ENCODE measurements around the gene ZDHHC3.
"Not testable (repeated sequence)": the region's sequence is repeated elsewhere in the genome, so short reads cannot be mapped to it uniquely, and the experiment has no call there.

ZDHHC3 gene

GRCh38 chr3:44963571-44964325, 12.2 kb downstream of the ZDHHC3 start:
- DNase-seq, result no peak

- no peak for DNase-seq
Measured at GRCh38 chr3:44962621-44963393, 13.2 kb downstream of the ZDHHC3 start.

- no peak for DNase-seq
Measured at GRCh38 chr3:44961888-44962287, 14.1 kb downstream of the ZDHHC3 start.

- no peak for DNase-seq
Measured at GRCh38 chr3:44960387-44961026, 15.5 kb downstream of the ZDHHC3 start.

- DNase-seq, result no peak
Measured at GRCh38 chr3:44958386-44958785, 17.6 kb downstream of the ZDHHC3 start.

- no peak for DNase-seq
Measured at GRCh38 chr3:44957986-44958385, 18.0 kb downstream of the ZDHHC3 start.

GRCh38 chr3:44955917-44956316, 20.1 kb downstream of the ZDHHC3 start:
- no peak for DNase-seq

GRCh38 chr3:44954962-44955361, 21.0 kb downstream of the ZDHHC3 start:
- DNase-seq, result no peak

GRCh38 chr3:44954304-44954703, 21.7 kb downstream of the ZDHHC3 start:
- DNase-seq, result no peak

- no peak for DNase-seq
Measured at GRCh38 chr3:44952689-44953088, 23.3 kb downstream of the ZDHHC3 start.

- no peak for DNase-seq
Measured at GRCh38 chr3:44950275-44950734, 25.7 kb downstream of the ZDHHC3 start.

GRCh38 chr3:44949770-44950169, 26.2 kb downstream of the ZDHHC3 start:
- DNase-seq, result not testable (repeated sequence)

GRCh38 chr3:44948239-44948638, 27.7 kb downstream of the ZDHHC3 start:
- DNase-seq, result no peak

- DNase-seq, result no peak
Measured at GRCh38 chr3:44942202-44942921, 33.6 kb downstream of the ZDHHC3 start.

GRCh38 chr3:44939581-44940036, 36.4 kb downstream of the ZDHHC3 start:
- DNase-seq, result no peak

GRCh38 chr3:44932986-44933944, 42.7 kb downstream of the ZDHHC3 start:
- no peak for DNase-seq

GRCh38 chr3:44932271-44932670, 43.7 kb downstream of the ZDHHC3 start:
- no peak for DNase-seq

- DNase-seq, result no peak
Measured at GRCh38 chr3:44931791-44932190, 44.2 kb downstream of the ZDHHC3 start.

- DNase-seq, result no peak
Measured at GRCh38 chr3:44930911-44931310, 45.1 kb downstream of the ZDHHC3 start.

GRCh38 chr3:44929782-44930181, 46.2 kb downstream of the ZDHHC3 start:
- DNase-seq, result no peak

- no peak for DNase-seq
Measured at GRCh38 chr3:44927371-44927770, 48.6 kb downstream of the ZDHHC3 start.

- DNase-seq, result no peak
Measured at GRCh38 chr3:44926921-44927320, 49.1 kb downstream of the ZDHHC3 start.
